CD4-positive, CD25-positive, alpha-beta regulatory T cell (primary cell): ENCODE results near the gene BACH1. TPM values are rescaled to one million over a fixed set of nuclear protein-coding genes. Genes with fewer than 3 reads are reported as not detected.
A peak's percentile ranks its signal among the peaks of the same experiment; 100 is the strongest.

Experiments used
- ATAC-seq, 2 donors: fragments of 150-1000 bp; cut with Tn5 transposase; one replicate each; pipeline ENCODE4 v1.10.0; 2021; ENCODE audit warnings: low read depth in 2 of 2, moderate number of reproducible peaks in 2 of 2, moderate library complexity in 1 of 2
- DNase-seq, 3 donors: peaks; one replicate each; pipeline versions ENCODE4 v3.0.0 to v3.0.0-alpha.2; 2012 to 2022; ENCODE audit warnings: mixed read lengths in 1 of 3
- H3K27ac ChIP-seq: one replicate; pipeline ENCODE4 v1.7.0; 2013; ENCODE audit warnings: mild to moderate bottlenecking, low read length; ENCODE audit not compliant: insufficient read depth, poor library complexity, severe bottlenecking
- H3K27me3 ChIP-seq: one replicate; pipeline ENCODE4 v1.7.0; 2013; ENCODE audit warnings: low read length; ENCODE audit not compliant: control insufficient read depth, insufficient read depth
- H3K36me3 ChIP-seq: one replicate; pipeline ENCODE4 v1.7.0; 2013; ENCODE audit warnings: mild to moderate bottlenecking, low read length, moderate library complexity; ENCODE audit not compliant: control insufficient read depth, insufficient read depth
- H3K4me1 ChIP-seq: 2 replicates; pipeline ENCODE4 v1.7.0; 2013; ENCODE audit warnings: mild to moderate bottlenecking, low read length; ENCODE audit not compliant: insufficient read depth, control insufficient read depth, poor library complexity, severe bottlenecking
- H3K4me3 ChIP-seq: one replicate; pipeline ENCODE4 v1.7.0; 2013; ENCODE audit warnings: low read depth, mild to moderate bottlenecking, low read length, moderate library complexity
- H3K9me3 ChIP-seq, 2 experiments: 1 replicate in 1 of 2; 2 replicates in 1 of 2; pipeline ENCODE4 v1.7.0; 2013; ENCODE audit warnings: low read length in 2 of 2, mild to moderate bottlenecking in 1 of 2, moderate library complexity in 1 of 2; ENCODE audit not compliant: control insufficient read depth in 2 of 2
- H3K27ac Mint-ChIP-seq, 3 donors: one replicate each; pipeline ENCODE4 v1.8.0; 2020 to 2022; ENCODE audit warnings: mild to moderate bottlenecking in 3 of 3, mixed read lengths in 3 of 3, moderate library complexity in 2 of 3
- H3K27me3 Mint-ChIP-seq: one replicate; pipeline ENCODE4 v1.8.0; 2022; ENCODE audit warnings: mild to moderate bottlenecking, mixed read lengths
- H3K36me3 Mint-ChIP-seq: one replicate; pipeline ENCODE4 v1.8.0; 2020; ENCODE audit warnings: mixed read lengths
- H3K4me1 Mint-ChIP-seq, 4 donors: one replicate each; pipeline ENCODE4 v1.8.0; 2020 to 2022; ENCODE audit warnings: mixed read lengths in 4 of 4, mild to moderate bottlenecking in 1 of 4
- H3K4me3 Mint-ChIP-seq, 4 donors: one replicate each; pipeline ENCODE4 v1.8.0; 2020 to 2022; ENCODE audit warnings: mild to moderate bottlenecking in 4 of 4, mixed read lengths in 4 of 4, moderate library complexity in 3 of 4
- H3K9me3 Mint-ChIP-seq, 7 donors: one replicate each; pipeline ENCODE4 v1.8.0; 2020 to 2022; ENCODE audit warnings: mixed read lengths in 7 of 7, mild to moderate bottlenecking in 3 of 7, moderate library complexity in 2 of 7
- polyA plus RNA-seq, 4 donors: library from polyadenylated mRNA; unstranded; fragments of 300-500 nt; fragmentation: Illumina TruSeq; gene quantifications; one replicate each; pipeline ENCODE4 v1.2.3, GENCODE V29; 2021
- total RNA-seq: library from RNA; stranded (reverse); gene quantifications from one replicate; pipeline ENCODE4 v1.2.3, GENCODE V29; 2022

The BACH1 gene
- total and polyA plus RNA-seq, 5 donors from 2014 or later: 30.2 to 108 (median 42.5) TPM

- H3K4me3 ChIP-seq: peak overlapping the region; percentile 77
- peaks cover 16 to 53% (median 39%) of the 10 kb centered on the region in 4 donors for H3K4me1 Mint-ChIP-seq
- peak; percentile 12 to 29 for ATAC-seq
- H3K27me3 Mint-ChIP-seq: no peaks in the 10 kb centered on the region
- H3K27me3 ChIP-seq: no peaks in the 10 kb centered on the region
- H3K4me3 Mint-ChIP-seq: peak overlapping the region; percentile 53 to 74 (median 60)
- peaks cover 39% of the 10 kb centered on the region for H3K4me1 ChIP-seq
- peaks cover 0 to 12% (median 0%) of the 10 kb centered on the region in 7 donors for H3K9me3 Mint-ChIP-seq
- H3K27ac Mint-ChIP-seq: peak overlapping the region; percentile 72 to 92 (median 91)
- H3K36me3 ChIP-seq: no peaks in the 10 kb centered on the region
- no peaks in the 10 kb centered on the region for H3K9me3 ChIP-seq
- peak overlapping the region; percentile 83 for H3K27ac ChIP-seq
- DNase-seq: peak; percentile 56 to 86 (median 76)
- H3K36me3 Mint-ChIP-seq: no peaks in the 10 kb centered on the region
These were observed 3.6 kb upstream of the BACH1 start for GRCh38 chr21:29295066-29295650.

- H3K4me3 ChIP-seq: no peak overlapping the region
- Mint-ChIP-seq H3K4me1 (peaks cover 14 to 65% (median 48%) of the 10 kb centered on the region in 4 donors), H3K4me3 (peak overlapping the region; percentile 61 to 93 (median 70)), H3K27ac (peak overlapping the region in 2 of 3 donors; percentile 34 to 91), H3K27me3 (no peaks in the 10 kb centered on the region), H3K9me3 (peaks cover 0 to 12% (median 0%) of the 10 kb centered on the region in 7 donors), H3K36me3 (no peaks in the 10 kb centered on the region)
- DNase-seq (no peak), ATAC-seq (no peak)
- no peaks in the 10 kb centered on the region for H3K27me3 ChIP-seq
- peak overlapping the region; percentile 83 for H3K27ac ChIP-seq
- H3K36me3 ChIP-seq: no peaks in the 10 kb centered on the region
- H3K9me3 ChIP-seq: no peaks in the 10 kb centered on the region
- peaks cover 52% of the 10 kb centered on the region for H3K4me1 ChIP-seq
These were observed 2.3 kb upstream of the BACH1 start for GRCh38 chr21:29296446-29296845.

GRCh38 chr21:29297483-29298347, 1.0 kb upstream of the BACH1 start:
- no peak overlapping the region for H3K4me3 ChIP-seq
- H3K9me3 Mint-ChIP-seq: peaks cover 0 to 12% (median 0%) of the 10 kb centered on the region in 7 donors
- no peak for ATAC-seq
- H3K4me1 Mint-ChIP-seq: peaks cover 18 to 77% (median 61%) of the 10 kb centered on the region in 4 donors
- peak overlapping the region; percentile 60 to 94 (median 91) for H3K27ac Mint-ChIP-seq
- no peaks in the 10 kb centered on the region for H3K36me3 Mint-ChIP-seq
- peaks cover 65% of the 10 kb centered on the region for H3K4me1 ChIP-seq
- no peaks in the 10 kb centered on the region for H3K9me3 ChIP-seq
- H3K27ac ChIP-seq: peak overlapping the region; percentile 87
- no peaks in the 10 kb centered on the region for H3K27me3 ChIP-seq
- peak overlapping the region; percentile 76 to 91 (median 78) for H3K4me3 Mint-ChIP-seq
- no peaks in the 10 kb centered on the region for H3K36me3 ChIP-seq
- H3K27me3 Mint-ChIP-seq: no peaks in the 10 kb centered on the region
- no peak for DNase-seq

GRCh38 chr21:29299046-29299915, 559 bp downstream of the BACH1 start:
- H3K4me1 ChIP-seq: peaks cover 62% of the 10 kb centered on the region
- peak overlapping the region; percentile 87 for H3K27ac ChIP-seq
- H3K4me3 ChIP-seq: peak overlapping the region; percentile 99
- DNase-seq (peak; percentile 63 to 70 (median 67)), ATAC-seq (peak; percentile 43 to 45)
- no peaks in the 10 kb centered on the region for H3K27me3 ChIP-seq
- peaks cover 0 to 12% (median 0%) of the 10 kb centered on the region in 7 donors for H3K9me3 Mint-ChIP-seq
- H3K9me3 ChIP-seq: no peaks in the 10 kb centered on the region
- peak overlapping the region; percentile 91 to 97 (median 92) for H3K27ac Mint-ChIP-seq
- H3K27me3 Mint-ChIP-seq: no peaks in the 10 kb centered on the region
- no peaks in the 10 kb centered on the region for H3K36me3 ChIP-seq
- H3K4me3 Mint-ChIP-seq: peak overlapping the region; percentile 84 to 99 (median 93)
- H3K36me3 Mint-ChIP-seq: no peaks in the 10 kb centered on the region
- peaks cover 19 to 80% (median 66%) of the 10 kb centered on the region in 4 donors for H3K4me1 Mint-ChIP-seq

GRCh38 chr21:29299916-29300806, 1.4 kb downstream of the BACH1 start:
- Mint-ChIP-seq H3K27ac (peak overlapping the region; percentile 91 to 97 (median 92)), H3K4me1 (peaks cover 19 to 76% (median 62%) of the 10 kb centered on the region in 4 donors), H3K36me3 (no peaks in the 10 kb centered on the region), H3K27me3 (no peaks in the 10 kb centered on the region), H3K4me3 (peak overlapping the region; percentile 84 to 99 (median 93)), H3K9me3 (peaks cover 0 to 12% (median 0%) of the 10 kb centered on the region in 7 donors)
- peaks cover 57% of the 10 kb centered on the region for H3K4me1 ChIP-seq
- H3K9me3 ChIP-seq: no peaks in the 10 kb centered on the region
- no peaks in the 10 kb centered on the region for H3K27me3 ChIP-seq
- H3K4me3 ChIP-seq: peak overlapping the region; percentile 99
- DNase-seq (peak; percentile 61 to 86 (median 76)), ATAC-seq (peak; percentile 57 to 62)
- no peaks in the 10 kb centered on the region for H3K36me3 ChIP-seq
- peak overlapping the region; percentile 87 for H3K27ac ChIP-seq

- H3K9me3 Mint-ChIP-seq: peaks cover 0 to 12% (median 0%) of the 10 kb centered on the region in 7 donors
- H3K36me3 Mint-ChIP-seq: peaks cover under 1% of the 10 kb centered on the region
- Histone ChIP-seq H3K27me3 (no peaks in the 10 kb centered on the region), H3K36me3 (no peaks in the 10 kb centered on the region), H3K27ac (peak overlapping the region; percentile 87), H3K4me1 (peaks cover 53% of the 10 kb centered on the region), H3K4me3 (peak overlapping the region; percentile 99), H3K9me3 (no peaks in the 10 kb centered on the region)
- H3K4me1 Mint-ChIP-seq: peaks cover 21 to 75% (median 58%) of the 10 kb centered on the region in 4 donors
- H3K27ac Mint-ChIP-seq: peak overlapping the region; percentile 91 to 97 (median 92)
- no peak for DNase-seq
- peak overlapping the region; percentile 84 to 99 (median 93) for H3K4me3 Mint-ChIP-seq
- ATAC-seq: no peak
- no peaks in the 10 kb centered on the region for H3K27me3 Mint-ChIP-seq
These were observed 2.1 kb downstream of the BACH1 start for GRCh38 chr21:29300807-29301138.
